Pons (tissue), 1 donor: Measurements from ENCODE around the gene SLC16A13.
"Not testable (repeated sequence)": the region's sequence is repeated elsewhere in the genome, so short reads cannot be mapped to it uniquely, and the experiment has no call there.

Source experiments
- DNase-seq: peaks from one replicate; pipeline ENCODE4 v3.0.0-alpha.2; 2016; ENCODE audit warnings: low spot score

SLC16A13 gene

GRCh38 chr17:7029659-7030058 is 6.2 kb upstream of the SLC16A13 start:
- no peak for DNase-seq

- DNase-seq, result no peak
Observed at GRCh38 chr17:7034955-7035590, 742 bp upstream of the SLC16A13 start.

- no peak for DNase-seq
Observed at GRCh38 chr17:7038025-7038862, 2.4 kb downstream of the SLC16A13 start.

GRCh38 chr17:7039832-7040231 is 4.0 kb downstream of the SLC16A13 start:
- DNase-seq, result no peak

- no peak for DNase-seq
Observed at GRCh38 chr17:7041607-7042500, 6.0 kb downstream of the SLC16A13 start.

GRCh38 chr17:7042501-7043181 is 6.8 kb downstream of the SLC16A13 start:
- DNase-seq, result no peak

GRCh38 chr17:7043182-7043496 is 7.3 kb downstream of the SLC16A13 start:
- DNase-seq, result no peak

- no peak for DNase-seq
Observed at GRCh38 chr17:7043497-7044198, 7.8 kb downstream of the SLC16A13 start, which contains the start of gene SLC16A11. Gene SLC16A11 (minus strand): TSS chr17:7044092. CDS start chr17:7043513, 579 bp downstream.

- DNase-seq, result peak; percentile 86
Observed at GRCh38 chr17:7045492-7046126, 9.8 kb downstream of the SLC16A13 start.

GRCh38 chr17:7046127-7046724 is 10.4 kb downstream of the SLC16A13 start:
- DNase-seq, result no peak

- not testable (repeated sequence) for DNase-seq
Observed at GRCh38 chr17:7046725-7047397, 11.0 kb downstream of the SLC16A13 start.

GRCh38 chr17:7047566-7047965 is 11.8 kb downstream of the SLC16A13 start:
- DNase-seq, result no peak

GRCh38 chr17:7048968-7049367 is 13.2 kb downstream of the SLC16A13 start:
- no peak for DNase-seq

- not testable (repeated sequence) for DNase-seq
Observed at GRCh38 chr17:7050583-7050982, 14.8 kb downstream of the SLC16A13 start.

GRCh38 chr17:7056386-7056785 is 20.6 kb downstream of the SLC16A13 start:
- no peak for DNase-seq

GRCh38 chr17:7058831-7059447 is 23.1 kb downstream of the SLC16A13 start:
- DNase-seq, result no peak

GRCh38 chr17:7060165-7060891 is 24.5 kb downstream of the SLC16A13 start:
- DNase-seq, result no peak

- DNase-seq, result no peak
Observed at GRCh38 chr17:7063518-7064094, 27.8 kb downstream of the SLC16A13 start.
